GM12864 (cell line): Measurements from ENCODE around the gene AKR7A3.
"Not testable (repeated sequence)": the region's sequence is repeated elsewhere in the genome, so short reads cannot be mapped to it uniquely, and the experiment has no call there.

Source experiments
- DNase-seq: peaks from one replicate; pipeline ENCODE4 v3.0.0-alpha.2; 2011; ENCODE audit warnings: low read depth
- H3K4me3 ChIP-seq: 2 replicates; pipeline ENCODE4 v1.5.1; 2011; ENCODE audit warnings: mild to moderate bottlenecking, low read depth, low read length, control low read depth
- CTCF ChIP-seq: IDR thresholded peaks from 2 replicates; pipeline ENCODE4 v1.5.1; 2011; ENCODE audit warnings: low read depth, mild to moderate bottlenecking, moderate library complexity, low read length, control low read depth, inconsistent platforms; ENCODE audit errors: missing control alignments

AKR7A3 gene

GRCh38 chr1:19272064-19272463, 16.5 kb downstream of the AKR7A3 start:
- DNase-seq = no peak
- no peak overlapping the region for H3K4me3 ChIP-seq
- no peak for TF ChIP-seq CTCF

DNA sequence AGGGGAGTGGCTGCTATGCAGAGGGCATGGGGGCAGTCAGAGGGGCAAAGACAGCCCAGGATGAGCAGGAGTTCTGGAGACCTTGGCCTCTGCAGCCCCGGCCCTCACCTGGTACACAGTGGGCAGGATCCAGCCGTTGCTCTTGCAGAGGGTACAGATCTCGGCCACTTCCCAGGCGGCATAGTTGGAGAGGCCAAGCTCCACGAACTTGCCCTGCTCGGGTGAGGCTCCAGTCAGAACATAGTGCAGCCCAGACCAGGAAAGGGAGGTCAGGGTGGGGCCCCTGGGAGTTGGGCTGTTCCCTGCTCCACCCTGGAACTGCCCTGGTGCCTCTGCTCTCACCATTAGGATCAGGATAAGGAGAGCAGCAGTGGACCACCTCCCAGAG, 18.2 kb downstream of the AKR7A3 start:
- not testable (repeated sequence) for H3K4me3 ChIP-seq, DNase-seq

DNA sequence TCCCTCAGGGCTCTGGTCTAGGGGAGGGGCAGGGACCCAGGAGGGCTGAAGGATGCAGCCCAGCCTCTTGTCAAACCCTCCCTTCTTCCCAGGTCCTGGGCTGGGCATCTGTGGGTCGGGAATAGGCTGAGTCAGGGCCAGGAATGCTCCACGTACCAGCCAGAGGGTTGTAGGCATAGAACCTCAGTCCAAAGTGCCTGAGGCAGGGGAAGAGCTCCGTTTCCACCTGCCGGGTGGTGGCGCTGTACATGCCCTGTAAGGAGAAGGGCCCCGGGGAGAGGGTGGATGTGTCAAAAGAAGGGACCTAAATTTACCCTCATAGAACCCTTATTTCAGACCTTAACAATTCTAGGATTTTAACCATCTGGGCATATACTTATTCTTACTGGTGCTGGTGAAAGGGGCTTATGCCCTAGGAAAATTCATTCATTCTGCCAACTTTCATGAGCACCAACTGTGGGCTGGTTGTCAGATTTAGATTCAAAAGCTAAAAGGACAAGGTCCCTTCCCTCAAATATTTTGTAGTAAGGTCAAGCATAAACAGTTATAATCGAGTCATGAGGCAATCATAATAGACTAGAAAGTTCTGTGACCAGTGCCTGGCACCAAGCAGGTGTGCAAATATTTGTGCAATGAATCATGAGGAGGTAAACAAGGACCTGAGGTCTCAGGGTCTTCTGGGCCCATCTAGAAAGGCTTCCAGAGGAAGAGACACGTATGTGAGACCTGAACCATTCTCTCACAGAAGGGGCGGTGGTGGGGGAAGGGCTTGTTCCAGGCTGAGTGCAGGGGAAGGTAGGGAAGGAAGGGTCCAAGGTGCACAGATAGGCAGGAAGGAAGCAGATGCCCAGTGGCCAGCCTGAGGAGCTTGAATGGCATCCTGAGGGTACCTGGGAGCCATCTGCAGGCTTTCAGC, 18.9 kb downstream of the AKR7A3 start:
- TF ChIP-seq CTCF = peak; percentile 31
- not testable (repeated sequence) for DNase-seq, H3K4me3 ChIP-seq

DNA sequence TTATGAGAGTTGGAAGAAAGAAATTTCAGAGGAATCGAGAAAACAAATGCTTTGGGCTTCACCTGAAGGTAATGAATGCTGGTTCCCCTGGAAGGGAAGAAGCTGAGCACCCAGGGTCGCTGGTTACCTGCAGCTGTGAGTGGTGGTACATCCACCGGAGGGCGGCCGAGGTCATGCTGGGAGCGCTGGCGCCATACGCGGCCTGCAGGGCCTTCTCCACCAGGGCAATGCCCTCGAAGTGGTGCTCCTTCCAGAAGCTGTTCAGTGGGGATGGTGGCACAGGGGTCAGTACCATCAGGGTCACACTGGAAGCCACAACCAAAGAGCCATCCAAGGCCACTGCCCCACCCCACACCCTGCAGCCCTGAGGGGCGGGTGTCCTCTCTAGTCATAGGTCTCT, 20.1 kb downstream of the AKR7A3 start:
- H3K4me3 ChIP-seq = no peak overlapping the region
- TF ChIP-seq CTCF = no peak
- no peak for DNase-seq

DNA sequence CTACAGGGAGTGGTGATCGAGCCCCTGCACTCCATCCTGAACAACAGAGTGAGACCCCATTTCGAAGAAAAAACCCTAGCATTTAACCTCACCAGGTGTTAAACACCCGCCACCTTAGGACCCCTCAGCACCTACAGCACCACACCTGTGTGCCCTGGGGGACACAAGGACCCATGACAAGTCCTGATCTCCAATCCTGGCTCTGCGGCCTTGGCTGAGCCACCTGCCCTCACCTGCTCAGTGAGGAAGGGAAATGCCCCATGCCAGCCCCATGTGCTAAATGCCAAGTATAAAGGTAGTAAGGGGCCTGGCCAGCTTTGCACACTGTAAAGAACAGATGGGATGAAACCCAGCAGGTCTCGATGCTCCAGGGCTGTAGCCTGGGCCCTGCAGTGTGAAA, 25.8 kb downstream of the AKR7A3 start:
- no peak for TF ChIP-seq CTCF
- H3K4me3 ChIP-seq = no peak overlapping the region
- DNase-seq = no peak

GRCh38 chr1:19262047-19262446, 26.5 kb downstream of the AKR7A3 start:
- no peak for TF ChIP-seq CTCF
- no peak overlapping the region for H3K4me3 ChIP-seq
- no peak for DNase-seq

DNA sequence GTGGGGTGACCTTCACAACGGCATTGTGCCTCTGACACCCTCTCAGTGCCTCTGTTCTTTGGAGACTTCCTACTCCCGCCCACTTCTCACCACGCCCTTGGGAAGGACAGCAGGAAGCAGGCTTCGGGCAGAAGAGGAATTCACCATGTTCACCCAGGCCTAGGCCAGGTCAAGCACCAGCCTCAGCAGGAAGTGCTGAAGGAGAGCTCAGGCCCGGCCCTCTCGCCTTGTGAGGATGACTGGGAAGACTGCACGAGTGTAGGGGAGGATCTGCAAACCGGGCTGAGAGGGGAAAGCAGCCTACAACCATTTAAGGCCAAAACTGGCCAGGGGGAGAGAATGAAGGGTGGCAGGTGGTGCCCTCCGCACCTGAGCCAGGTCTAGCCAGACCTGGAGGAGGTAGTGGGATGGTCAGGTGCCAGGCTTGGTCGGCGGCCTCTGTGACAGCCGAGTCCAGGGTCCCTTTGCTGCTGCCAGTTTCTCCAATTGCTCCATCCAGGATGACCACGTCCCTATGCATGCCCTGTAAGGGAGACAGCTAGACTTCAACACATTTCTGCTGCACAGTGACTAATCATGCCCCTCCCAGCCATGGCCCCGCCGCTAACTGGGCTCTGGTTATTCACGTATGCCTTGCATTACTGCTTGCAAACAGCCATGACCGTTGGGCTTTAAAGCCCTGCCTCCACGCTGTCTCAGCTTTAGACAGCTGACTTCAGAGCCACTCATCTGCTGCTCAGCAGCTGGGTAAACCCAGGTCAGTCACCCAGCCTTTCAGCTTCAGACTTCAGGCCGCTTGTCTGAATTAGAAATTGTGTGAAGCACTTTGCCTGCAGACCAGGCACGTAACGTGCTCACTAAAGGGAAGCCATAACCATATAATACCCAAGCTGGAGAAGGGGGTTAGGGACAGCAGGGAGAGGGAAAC, 28.1 kb downstream of the AKR7A3 start:
- no peak for DNase-seq

More for the DNA sequence above, 28.1 kb downstream of the AKR7A3 start:
- no peak overlapping the region for H3K4me3 ChIP-seq
- TF ChIP-seq CTCF = no peak
